GM18951 (cell line): ENCODE measurements around the gene EHD3.

Source experiments
- POLR2A ChIP-seq: IDR thresholded peaks from 4 replicates; pipeline ENCODE4 v1.6.1; 2011; ENCODE audit warnings: mild to moderate bottlenecking; ENCODE audit not compliant: insufficient read length, insufficient read depth; ENCODE audit errors: extremely low read depth
- in situ Hi-C: fragments of 300-500 bp; cut with MboI; formaldehyde crosslinking; loops from one replicate; pipeline ENCODE4 v1.12.0; 2022; ENCODE audit warnings: low sequenced_read_pairs, mixed read lengths, inconsistent platforms; ENCODE audit not compliant: unreplicated experiment

EHD3 gene

DNA sequence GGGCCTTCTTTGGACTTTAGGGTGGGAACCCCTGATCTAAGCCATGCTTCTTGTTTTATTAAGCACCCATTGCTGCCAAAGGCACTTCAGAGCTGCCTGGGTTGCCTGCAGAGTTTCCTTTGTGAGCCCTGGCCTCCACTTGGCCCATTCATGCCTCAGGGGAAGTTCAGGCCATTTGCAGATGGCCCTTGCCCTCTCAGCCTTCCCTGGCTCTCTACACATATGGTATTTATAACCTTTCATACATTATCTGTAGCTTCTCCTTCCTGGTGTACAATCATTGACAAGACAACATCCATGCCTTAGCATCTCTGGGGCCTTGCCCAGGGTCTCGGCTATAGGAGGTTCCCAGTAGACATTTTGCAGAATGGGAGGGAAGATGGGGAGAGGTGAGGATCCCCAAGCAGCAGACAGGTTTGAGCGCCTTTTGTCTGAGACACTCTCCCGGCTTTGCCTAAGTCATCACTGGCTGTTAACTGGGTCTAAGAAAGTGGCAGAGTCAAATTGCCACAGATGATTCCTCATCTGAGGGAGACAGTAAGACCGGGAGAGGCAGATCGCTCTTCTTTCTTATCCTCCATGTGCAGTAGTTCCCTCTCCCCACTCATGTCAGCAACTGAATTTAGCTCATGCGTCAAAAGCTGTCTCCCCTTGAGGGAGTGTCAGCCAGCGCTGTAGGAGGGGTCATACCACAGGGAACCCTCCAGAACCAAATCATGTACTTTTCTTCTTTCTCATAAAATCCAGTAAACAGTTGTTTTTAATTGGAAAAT, 2.7 kb downstream of the EHD3 start:
- in situ Hi-C loops: no loop called here
- TF ChIP-seq POLR2A: no peak

DNA sequence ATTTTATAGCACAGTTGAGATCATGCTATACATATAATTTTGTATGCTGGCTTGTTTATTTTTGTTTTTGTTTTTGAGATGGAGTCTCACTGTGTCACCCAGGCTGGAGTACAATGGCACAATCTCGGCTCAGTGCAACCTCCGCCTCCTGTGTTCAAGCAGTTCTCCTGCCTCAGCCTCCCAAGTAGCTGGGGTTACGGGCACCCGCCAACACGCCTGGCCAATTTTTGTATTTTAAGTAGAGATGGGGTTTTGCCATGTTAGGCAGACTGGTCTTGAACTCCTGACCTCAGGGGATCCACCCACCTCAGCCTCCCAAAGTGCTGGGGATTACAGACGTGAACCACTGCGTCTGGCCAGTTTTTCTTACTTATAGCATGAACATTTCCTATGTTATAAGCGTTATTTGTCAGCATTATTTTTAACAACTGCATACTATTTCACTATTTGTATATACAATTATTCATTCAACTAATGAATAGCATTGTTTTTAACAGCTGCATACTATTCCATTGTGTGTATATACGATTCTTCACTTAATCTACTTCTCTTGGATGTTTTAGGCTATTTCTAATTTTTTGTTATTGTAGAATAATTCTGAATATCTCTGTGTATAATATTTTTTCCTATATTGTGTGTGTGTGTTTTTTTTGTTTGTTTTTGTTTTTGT, 3.5 kb downstream of the EHD3 start:
- TF ChIP-seq POLR2A: no peak
- in situ Hi-C loops: no loop called here

DNA sequence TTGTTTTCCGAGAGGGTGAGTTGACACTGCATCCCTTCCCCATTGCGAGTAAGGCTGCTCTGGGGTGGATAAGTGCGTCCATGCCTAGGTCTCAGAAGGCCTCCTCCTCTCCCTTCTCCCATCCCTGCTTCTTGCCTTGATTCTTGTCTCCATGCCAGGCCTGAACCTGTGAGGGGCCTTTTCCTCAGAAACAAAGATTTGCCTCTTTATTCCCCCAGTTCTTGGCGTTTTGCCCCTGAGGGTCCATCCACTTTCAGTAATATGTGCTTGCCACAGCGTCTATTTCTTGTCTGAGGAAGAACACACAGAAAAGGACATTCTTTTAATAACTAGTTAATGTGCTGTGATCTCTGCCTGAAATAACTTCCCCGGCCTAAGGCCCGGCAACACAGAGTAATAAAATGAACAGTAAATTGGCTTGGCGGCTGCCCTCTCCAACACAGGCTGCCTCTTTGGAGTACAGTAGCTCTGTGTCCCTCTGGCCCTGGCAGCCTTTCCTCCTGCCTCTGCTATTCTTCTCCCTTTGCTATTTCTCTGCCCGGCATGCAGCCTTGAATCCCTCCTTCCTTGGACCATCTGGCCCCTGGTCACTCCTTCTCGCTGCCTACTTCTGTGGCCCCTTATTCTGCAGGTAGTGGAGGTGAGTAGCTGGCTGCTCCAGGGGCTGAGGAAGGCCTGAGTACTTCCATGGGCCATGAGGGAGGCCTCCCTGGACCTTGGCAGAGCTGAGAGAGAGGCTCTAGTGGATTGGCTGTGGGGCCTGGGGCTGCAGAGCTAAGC, 4.4 kb downstream of the EHD3 start:
- in situ Hi-C loops: no loop called here
- TF ChIP-seq POLR2A: no peak

DNA sequence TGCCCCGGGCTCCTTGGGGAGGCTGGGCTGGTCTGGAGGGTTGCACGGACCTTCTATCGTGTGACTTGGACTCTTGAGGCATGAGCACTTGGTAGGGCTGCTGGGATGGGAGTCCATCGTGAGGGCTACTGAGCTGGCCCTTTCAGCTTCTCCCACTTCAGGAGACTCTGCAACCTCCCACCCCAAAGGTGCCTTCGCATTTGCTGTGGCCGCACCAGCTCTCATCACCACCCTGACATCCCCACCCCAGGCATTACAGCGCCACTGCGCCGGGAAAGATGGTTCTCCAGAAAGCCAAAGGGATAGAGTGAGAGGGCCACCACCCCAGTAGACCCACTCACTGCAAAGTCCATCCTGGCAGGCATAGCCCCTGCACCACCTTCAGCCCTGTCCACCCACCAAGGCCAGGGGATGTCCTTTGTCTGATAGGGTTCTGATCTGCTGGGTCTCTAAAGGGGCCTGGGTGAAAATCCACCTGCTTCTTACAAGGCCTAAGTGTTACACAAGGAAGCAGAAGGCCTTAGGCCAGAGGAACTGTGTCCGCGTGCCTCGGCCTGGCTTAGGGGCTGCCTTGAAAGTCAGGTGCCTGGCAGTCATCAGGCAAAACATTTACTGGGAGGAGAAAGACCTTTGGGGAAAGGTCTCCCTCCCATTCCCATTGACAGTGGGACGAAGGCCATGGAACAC, 5.1 kb downstream of the EHD3 start:
- TF ChIP-seq POLR2A: no peak
- in situ Hi-C loops: no loop called here

DNA sequence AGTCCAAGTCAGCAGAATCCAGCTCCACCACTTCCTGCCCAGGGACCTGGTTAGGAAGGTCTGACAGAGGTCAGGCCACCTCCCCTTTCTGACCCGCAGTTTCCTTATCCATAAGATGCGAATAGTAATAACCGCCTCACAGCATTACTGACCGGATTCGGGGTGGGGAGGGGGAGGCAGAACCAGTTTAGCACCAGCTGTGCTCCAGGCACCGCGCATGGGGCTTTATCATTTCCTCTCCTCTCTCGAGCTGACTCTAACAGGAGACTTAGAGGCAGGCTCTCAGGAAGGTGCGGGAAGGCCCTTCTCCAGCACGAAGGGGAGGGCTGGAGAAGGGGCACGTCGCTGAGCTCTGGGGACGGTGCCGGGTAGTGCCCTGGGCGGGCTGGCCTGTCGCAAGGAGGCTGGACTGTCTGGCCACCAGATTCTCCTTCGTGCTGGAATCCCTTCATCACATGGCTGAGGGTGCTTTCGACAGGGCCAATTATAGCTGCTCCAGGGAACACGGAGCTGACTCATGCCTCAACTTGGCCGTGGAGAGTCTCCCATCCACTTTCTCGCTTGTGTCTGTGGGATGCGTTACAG, 5.7 kb downstream of the EHD3 start:
- TF ChIP-seq POLR2A: no peak
- in situ Hi-C loops: no loop called here

- TF ChIP-seq POLR2A: no peak
- in situ Hi-C loops: no loop called here
Observed at GRCh38 chr2:31240381-31241365, 6.7 kb downstream of the EHD3 start.

DNA sequence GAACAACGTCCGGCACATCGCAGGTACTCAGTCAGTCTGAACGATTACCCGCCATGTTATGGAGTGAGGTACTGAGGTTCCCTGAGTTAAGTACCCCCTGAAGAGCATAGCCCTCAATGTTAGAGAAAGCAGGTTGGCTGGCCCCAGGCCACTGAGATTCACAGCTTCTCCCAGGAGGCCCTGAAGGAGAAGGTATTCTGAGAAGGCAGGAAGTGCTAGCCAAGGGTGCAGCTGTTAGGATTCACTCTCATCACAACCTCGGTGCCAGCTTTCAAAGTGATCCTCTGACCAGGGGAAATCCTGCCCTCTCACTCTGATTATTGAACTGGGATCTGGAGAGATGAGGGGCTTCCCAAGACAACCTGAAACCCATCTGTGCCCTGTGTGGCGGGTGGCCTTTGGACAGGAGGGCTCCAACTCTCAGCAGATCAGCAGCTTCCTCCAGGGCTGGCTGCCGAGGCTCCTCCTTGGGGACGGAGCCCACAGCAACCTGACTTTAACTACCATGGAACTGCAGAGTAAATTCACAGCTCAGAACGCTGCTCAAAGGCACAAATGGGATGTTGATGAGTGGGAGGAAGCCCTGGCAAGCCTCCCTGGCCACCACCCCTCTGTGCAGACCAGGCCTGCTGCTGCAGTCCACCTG, 7.8 kb downstream of the EHD3 start:
- no peak for TF ChIP-seq POLR2A
- in situ Hi-C loops: no loop called here

DNA sequence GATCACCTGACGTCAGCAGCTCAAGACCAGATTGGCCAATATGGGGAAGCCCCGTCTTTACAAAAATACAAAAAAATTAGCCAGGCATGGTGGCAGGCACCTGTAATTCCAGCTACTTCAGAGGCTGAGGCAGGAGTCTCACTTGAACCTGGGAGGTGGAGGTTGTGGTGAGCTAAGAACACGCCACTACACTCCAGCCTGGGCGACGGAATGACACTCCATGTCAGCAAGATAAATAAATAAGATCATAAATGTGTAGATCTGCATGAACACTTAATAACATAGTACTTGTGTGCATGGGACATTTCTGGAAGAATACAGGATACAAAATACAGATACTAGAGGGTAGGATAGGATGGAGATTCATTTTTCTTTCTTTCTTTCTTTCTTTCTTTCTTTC, 9.1 kb downstream of the EHD3 start:
- in situ Hi-C loops: no loop called here

DNA sequence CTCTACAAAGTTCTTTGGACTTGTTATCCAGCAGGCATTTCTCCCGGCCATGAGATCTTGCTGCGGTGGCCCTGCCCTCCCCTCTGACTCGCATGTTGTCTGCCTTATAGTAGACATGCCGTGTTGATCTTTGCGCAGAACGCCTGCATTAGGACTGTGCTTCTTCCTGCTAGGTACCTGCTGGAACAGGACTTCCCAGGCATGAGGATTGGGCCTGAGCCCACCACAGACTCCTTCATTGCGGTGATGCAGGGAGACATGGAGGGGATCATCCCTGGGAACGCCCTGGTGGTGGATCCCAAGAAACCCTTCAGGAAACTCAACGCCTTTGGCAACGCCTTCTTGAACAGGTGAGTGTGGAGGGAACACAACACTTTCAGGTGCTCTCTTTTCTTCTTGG, 10.1 kb downstream of the EHD3 start:
- no peak for TF ChIP-seq POLR2A
- in situ Hi-C loops: no loop called here

More for the DNA sequence above, 9.1 kb downstream of the EHD3 start:
- TF ChIP-seq POLR2A: no peak

- in situ Hi-C loops: no loop called here
- TF ChIP-seq POLR2A: no peak
Observed at GRCh38 chr2:31246184-31246852, 12.4 kb downstream of the EHD3 start.

- TF ChIP-seq POLR2A: no peak
- in situ Hi-C loops: no loop called here
Observed at GRCh38 chr2:31247711-31248110, 13.8 kb downstream of the EHD3 start.
